Activated CD4-positive, alpha-beta T cell treated with anti-CD3 and anti-CD28 coated beads, Interleukin-2, amount 50 U/mL, for 16 hours (primary cell): ENCODE results near the gene TMPRSS5.

ENCODE experiments used
- DNase-seq: peaks from one replicate; pipeline ENCODE4 v3.0.0-alpha.2; 2020

TMPRSS5 gene

GRCh38 chr11:113664981-113665710 is 41.0 kb downstream of the TMPRSS5 start:
- no peak for DNase-seq

GRCh38 chr11:113664069-113664980 is 41.8 kb downstream of the TMPRSS5 start:
- DNase-seq: no peak

GRCh38 chr11:113663567-113663966 is 42.5 kb downstream of the TMPRSS5 start:
- no peak for DNase-seq

- no peak for DNase-seq
Observed at GRCh38 chr11:113655771-113656170, 50.3 kb downstream of the TMPRSS5 start.

- no peak for DNase-seq
Observed at GRCh38 chr11:113651023-113651422, 55.1 kb downstream of the TMPRSS5 start.

GRCh38 chr11:113649311-113649710 is 56.8 kb downstream of the TMPRSS5 start:
- DNase-seq: no peak

- no peak for DNase-seq
Observed at GRCh38 chr11:113647856-113648255, 58.3 kb downstream of the TMPRSS5 start.

- peak; percentile 8 for DNase-seq
Observed at GRCh38 chr11:113647108-113647507, 59.0 kb downstream of the TMPRSS5 start.

GRCh38 chr11:113645593-113646349 is 60.3 kb downstream of the TMPRSS5 start:
- DNase-seq: no peak

GRCh38 chr11:113644605-113645004 is 61.5 kb downstream of the TMPRSS5 start:
- DNase-seq: no peak

GRCh38 chr11:113643701-113644100 is 62.4 kb downstream of the TMPRSS5 start:
- DNase-seq: no peak

GRCh38 chr11:113643006-113643585 is 63.0 kb downstream of the TMPRSS5 start:
- no peak for DNase-seq

- DNase-seq: peak; percentile 42
Observed at GRCh38 chr11:113642090-113642489, 64.0 kb downstream of the TMPRSS5 start.

- no peak for DNase-seq
Observed at GRCh38 chr11:113638376-113638775, 67.7 kb downstream of the TMPRSS5 start.

- DNase-seq: no peak
Observed at GRCh38 chr11:113637636-113638035, 68.5 kb downstream of the TMPRSS5 start.
